ENCODE measurements around the gene SLC12A1.
"Not testable (repeated sequence)": the region's sequence is repeated elsewhere in the genome, so short reads cannot be mapped to it uniquely, and the experiment has no call there.

Gene SLC12A1

GRCh38 chr15:48313216-48313615 lies 107.1 kb downstream of the SLC12A1 start:
- DNase-seq = no peak

- no peak for DNase-seq
Observed at GRCh38 chr15:48315041-48315440, 108.9 kb downstream of the SLC12A1 start.

GRCh38 chr15:48317221-48317620 lies 111.1 kb downstream of the SLC12A1 start:
- no peak for DNase-seq

- DNase-seq = no peak
Observed at GRCh38 chr15:48318131-48318530, 112.0 kb downstream of the SLC12A1 start.

- no peak for DNase-seq
Observed at GRCh38 chr15:48323294-48323693, 117.2 kb downstream of the SLC12A1 start.

GRCh38 chr15:48324949-48325348 lies 118.8 kb downstream of the SLC12A1 start:
- no peak for DNase-seq

- no peak for DNase-seq
Observed at GRCh38 chr15:48325400-48325799, 119.3 kb downstream of the SLC12A1 start.

GRCh38 chr15:48326180-48326579 lies 120.1 kb downstream of the SLC12A1 start:
- DNase-seq = not testable (repeated sequence)

GRCh38 chr15:48330105-48330785 lies 124.1 kb downstream of the SLC12A1 start:
- DNase-seq = peak in 1 of 2 donors; percentile 39

- peak; percentile 60 to 82 for DNase-seq
Observed at GRCh38 chr15:48330855-48331795, 125.0 kb downstream of the SLC12A1 start, which contains the start of gene DUT. TSS of gene DUT (plus strand) at chr15:48331429. CDS start at chr15:48331516, 87 bp downstream.

- peak; percentile 60 to 78 for DNase-seq
Observed at GRCh38 chr15:48331796-48332641, 125.9 kb downstream of the SLC12A1 start.

- no peak for DNase-seq
Observed at GRCh38 chr15:48332642-48333034, 126.5 kb downstream of the SLC12A1 start.

GRCh38 chr15:48333540-48333939 lies 127.4 kb downstream of the SLC12A1 start:
- DNase-seq = no peak

- DNase-seq = no peak
Observed at GRCh38 chr15:48334260-48334659, 128.2 kb downstream of the SLC12A1 start.

GRCh38 chr15:48336940-48337339 lies 130.8 kb downstream of the SLC12A1 start:
- DNase-seq = no peak

- DNase-seq = no peak
Observed at GRCh38 chr15:48337607-48338006, 131.5 kb downstream of the SLC12A1 start.

GRCh38 chr15:48340111-48340510 lies 134.0 kb downstream of the SLC12A1 start:
- no peak for DNase-seq

- DNase-seq = no peak
Observed at GRCh38 chr15:48343865-48344264, 137.8 kb downstream of the SLC12A1 start.

GRCh38 chr15:48345516-48345915 lies 139.4 kb downstream of the SLC12A1 start:
- DNase-seq = no peak

- peak; percentile 8 to 52 for DNase-seq
Observed at GRCh38 chr15:48352474-48353072, 146.5 kb downstream of the SLC12A1 start.

Measured in hippocampal formation (tissue), 2 donors.